GM18867 (cell line): ENCODE measurements around the gene TBXAS1.
"Not testable (repeated sequence)": the region's sequence is repeated elsewhere in the genome, so short reads cannot be mapped to it uniquely, and the experiment has no call there.

Source experiments
- ATAC-seq: cut with Tn5 transposase; IDR thresholded peaks from one replicate; pipeline ENCODE4 v1.9.1; 2021; ENCODE audit warnings: mild to moderate bottlenecking, moderate library complexity; ENCODE audit not compliant: unreplicated experiment

The TBXAS1 gene

DNA sequence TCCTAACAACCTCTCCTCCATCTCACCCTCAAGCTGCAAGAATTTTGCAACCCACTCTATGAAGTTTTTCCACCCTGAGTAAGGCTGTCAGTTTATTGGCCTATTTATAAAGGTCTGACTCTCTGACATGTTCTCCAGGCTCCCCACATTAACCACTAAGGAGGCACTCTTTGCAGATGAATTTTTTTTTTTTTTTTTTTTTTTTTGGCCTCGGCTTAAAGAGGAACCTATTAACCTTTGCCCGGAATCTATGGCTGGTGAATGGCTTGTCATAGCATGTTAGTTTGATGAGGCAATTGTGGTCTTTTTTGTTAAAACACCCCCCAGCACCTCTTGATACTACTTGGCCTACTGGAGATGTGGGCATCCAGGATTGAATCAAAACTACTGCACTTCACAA, 57.1 kb downstream of the TBXAS1 start:
- ATAC-seq = no peak

GRCh38 chr7:139886899-139887298, 57.8 kb downstream of the TBXAS1 start:
- ATAC-seq = no peak

DNA sequence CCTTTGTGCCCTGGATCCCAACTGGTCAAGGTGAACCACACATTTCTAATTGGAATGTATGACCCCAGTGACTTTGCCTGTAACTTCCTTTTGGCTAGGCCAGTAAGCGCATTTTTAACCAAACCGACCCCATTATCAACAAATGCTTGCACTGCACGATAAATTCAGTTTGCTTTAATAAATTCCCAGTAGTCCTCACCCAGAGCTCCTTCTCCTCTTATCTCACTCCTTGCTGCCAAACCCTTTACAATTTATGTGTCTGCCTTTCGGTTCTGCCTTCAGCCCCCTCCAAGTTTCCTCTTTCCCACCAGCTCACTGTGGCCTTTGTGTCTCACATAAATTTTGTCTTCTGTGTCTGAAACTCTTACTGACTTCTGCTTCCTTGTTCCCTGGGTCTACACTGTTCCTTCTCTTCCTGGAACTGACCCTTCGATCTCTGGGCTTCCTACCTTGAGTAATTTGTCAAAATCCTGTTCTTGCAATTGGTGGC, 59.0 kb downstream of the TBXAS1 start:
- ATAC-seq = no peak

DNA sequence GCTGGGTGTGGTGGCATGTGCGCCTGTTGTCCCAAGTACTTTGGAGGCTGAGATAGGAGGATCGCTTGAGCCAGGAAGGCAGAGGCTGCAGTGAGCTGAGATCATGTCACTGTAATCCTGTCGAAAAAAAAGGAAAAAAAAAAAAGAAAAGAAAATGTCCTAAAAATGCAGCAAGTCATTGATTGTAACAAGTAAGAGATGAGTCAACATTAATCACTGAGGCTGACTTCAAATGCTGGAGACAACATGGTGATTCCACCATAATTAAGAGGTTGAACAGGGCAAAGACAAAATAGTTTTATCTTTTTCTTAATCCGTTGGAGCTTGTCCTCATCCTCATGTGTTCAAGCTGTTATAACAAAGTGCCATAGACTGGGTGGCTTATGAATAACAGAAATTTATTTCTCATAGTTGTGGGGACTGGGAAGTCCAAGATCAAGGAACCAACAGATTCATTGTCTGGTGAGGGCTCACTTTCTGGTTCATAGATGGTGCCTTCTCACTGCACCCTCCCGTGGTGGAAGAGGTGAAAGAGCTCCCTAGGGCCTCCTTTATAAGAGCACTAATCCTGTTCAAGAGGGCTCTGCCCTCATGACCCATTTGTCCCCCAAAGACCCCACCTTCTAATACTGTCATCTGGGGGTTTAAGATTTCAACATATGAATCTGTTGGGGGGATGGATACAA, 60.3 kb downstream of the TBXAS1 start:
- ATAC-seq = no peak

DNA sequence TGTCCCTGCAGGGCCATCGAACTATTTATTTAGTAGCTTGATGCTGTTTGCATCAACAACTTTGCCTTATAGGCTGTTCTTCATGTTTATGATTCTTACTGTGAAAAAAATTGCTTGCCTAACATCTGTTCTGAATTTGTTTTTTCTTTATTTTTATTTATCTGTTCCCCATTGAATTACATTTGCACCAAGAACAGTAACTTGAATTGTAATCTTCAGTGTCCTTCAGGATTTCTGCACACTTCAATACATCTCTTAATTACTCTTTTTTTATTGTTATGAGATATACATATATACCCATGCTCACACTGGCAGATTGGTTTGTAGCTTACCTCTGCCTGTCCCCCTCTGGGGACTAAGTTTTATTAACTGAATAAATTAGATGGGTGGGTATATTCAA, 64.4 kb downstream of the TBXAS1 start:
- ATAC-seq = no peak

- ATAC-seq = no peak
These were observed 64.9 kb downstream of the TBXAS1 start for GRCh38 chr7:139893999-139894398.

DNA sequence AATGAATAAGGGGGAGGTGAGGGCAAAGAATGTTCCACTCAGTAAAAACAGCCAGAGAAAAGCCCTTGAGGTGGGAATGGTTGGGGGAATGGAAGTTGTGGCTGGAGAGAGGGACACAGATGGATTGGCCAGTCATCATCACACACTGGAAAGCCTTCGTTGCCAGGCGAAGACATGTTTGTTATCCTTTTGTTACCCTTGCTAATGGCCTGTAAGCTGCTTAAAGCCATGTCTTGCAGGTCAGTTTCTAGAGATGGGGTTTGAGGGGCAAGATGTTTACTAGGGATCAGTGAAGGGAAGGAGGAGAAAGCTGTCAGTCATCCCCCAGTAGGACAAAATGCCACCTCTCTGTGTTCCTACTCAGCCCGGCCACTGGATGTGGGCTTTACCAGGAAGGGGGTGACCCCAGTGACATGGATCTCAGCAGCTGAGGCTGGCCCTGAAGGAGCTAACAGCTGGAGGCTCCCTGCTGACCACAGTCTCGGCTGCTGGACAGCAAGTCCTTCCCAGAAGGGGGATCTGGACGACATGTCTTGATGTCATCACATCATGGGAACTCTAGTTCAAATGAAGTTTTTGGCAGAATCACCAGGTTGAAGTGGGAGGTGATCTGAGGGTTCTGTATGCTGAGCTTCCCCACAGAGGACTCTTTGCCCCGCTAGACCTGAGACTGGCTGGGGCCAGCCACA, 66.2 kb downstream of the TBXAS1 start:
- ATAC-seq = no peak

GRCh38 chr7:139896288-139896687, 67.2 kb downstream of the TBXAS1 start:
- ATAC-seq = no peak

DNA sequence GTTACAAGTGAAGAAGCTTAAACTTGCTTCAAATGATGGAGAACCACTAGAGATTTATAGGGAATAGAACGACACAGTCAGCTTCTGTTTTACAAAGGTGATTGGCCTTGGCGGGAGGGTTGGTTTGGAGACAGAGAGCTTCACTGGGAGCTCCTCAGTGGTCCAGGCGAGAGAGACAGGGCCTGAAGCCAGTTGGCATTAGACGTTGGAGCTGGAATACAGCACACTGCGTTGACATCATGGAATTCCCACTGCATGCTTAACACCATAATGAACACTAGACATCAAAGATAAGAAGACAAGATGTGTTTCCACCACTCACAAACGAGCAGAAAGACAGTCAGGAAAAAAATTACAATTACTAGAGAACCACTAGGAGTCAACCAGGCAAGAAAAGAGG, 67.8 kb downstream of the TBXAS1 start:
- ATAC-seq = no peak

- no peak for ATAC-seq
These were observed 68.5 kb downstream of the TBXAS1 start for GRCh38 chr7:139897422-139898090.

DNA sequence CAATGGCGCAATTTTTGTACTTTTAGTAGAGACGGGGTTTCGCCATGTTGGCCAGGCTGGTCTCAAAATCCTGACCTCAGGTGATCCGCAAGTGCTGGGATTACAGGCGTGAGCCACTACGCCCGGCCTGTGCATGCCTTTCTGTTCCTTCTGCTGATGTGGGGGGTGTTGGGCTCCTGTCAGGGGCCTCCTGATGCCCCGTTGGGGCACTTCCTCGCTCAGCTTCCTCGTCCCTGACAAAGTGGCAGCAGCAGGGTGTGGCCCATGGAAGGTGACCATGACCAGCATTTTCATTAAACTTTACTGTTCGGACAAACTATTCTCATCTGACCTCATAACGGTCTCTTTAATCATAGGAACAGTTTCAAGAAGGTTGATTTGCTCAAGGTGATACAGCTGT, 69.4 kb downstream of the TBXAS1 start:
- no peak for ATAC-seq

DNA sequence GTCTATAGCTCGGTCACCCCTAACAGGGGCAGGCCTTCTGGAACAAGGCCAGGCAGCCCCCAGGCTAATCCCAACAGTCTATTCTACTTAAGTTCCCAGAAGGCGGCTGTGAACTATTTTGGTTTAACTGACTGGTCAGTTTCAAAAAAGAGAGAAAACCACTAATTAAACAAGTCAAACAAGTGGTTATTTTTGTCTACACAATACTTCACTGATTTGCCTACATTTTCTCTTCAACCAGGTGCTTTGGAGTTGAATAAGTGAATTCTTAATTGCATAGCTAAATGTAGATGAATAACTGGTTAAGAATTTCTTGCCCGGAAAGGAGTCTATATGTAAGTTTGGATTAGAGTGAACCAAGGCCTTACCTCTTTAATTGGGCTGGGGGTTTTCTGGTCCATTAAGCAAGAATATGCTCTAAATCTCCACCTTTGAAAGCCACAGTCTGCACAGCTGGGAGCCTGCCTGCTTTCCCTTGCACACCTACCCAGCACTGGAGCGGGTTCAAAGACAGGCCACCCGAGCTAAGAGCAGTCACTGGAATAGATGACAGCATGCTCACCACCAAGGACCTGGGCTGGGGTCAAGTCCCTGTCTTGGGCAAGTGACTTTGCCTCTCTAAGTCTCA, 70.4 kb downstream of the TBXAS1 start:
- ATAC-seq = peak; percentile 51

DNA sequence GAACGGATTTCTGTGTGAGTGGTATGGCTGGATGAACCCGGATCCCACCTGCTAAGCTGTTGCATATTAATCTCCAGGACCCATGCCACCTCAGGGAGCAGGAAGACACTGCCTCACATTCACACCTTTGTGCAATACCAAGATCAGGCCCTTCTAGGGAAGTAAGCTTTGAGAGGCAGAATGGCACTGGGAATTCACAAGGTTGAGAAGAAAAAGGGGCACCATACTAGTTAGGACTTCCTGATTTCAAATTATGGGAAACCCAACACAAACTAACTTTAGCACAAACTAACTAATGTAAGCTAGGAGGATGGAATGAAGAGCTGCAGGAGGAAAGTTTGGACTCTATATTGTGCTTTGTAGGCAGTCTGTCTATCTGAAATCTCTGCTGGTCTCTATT, 71.3 kb downstream of the TBXAS1 start:
- ATAC-seq = no peak

DNA sequence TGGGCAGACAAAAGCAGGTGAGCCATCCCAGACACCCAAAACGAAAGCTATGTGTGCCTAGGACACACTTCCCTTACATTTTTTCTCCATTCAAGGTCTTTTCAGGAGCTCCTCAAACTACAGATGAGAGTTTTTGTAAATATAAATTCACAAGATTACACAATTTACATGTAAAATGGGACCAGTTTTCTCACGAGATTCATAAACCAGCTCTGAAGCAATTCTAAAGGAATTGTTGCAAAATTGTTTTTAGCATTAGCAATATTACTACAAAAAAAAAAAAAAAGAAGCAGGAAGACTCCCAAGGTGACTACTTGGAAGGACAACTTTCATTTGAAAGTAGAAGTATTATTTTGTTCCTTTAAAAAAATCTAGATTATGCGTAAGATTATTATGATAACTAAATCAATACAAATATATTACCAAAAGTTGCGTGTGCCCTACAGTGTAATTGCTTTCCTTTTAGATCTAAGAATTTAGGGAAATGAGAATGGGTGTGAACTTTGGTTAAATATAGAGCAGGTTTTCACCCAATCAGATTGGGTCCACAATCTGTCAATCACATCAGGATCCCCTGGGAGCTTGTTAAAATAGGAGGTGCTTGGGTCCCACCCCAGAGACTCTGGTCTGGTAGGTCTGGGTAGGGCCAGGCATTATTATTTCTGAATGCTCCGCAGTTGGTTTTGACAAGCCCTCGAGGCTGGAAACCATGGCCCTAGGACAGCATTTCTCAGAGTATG, 72.2 kb downstream of the TBXAS1 start:
- no peak for ATAC-seq

DNA sequence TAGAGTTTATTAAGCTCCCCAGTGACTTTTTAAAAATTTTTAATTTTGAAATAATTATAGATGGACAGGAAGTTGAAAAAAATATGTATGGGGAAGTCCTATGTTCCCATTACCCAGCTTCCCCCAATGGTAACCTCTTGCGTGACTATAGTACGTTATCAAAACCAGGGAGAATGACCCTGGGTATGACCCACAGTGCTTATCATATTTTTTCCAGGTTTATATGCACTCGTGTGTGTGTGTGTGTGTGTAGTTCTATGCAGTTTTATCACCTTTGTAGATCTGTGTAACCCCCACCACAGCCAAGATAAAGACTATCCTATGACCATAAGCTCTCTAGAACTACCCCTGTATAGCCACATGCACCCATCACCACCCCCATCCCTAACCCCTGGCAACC, 72.8 kb downstream of the TBXAS1 start:
- no peak for ATAC-seq

DNA sequence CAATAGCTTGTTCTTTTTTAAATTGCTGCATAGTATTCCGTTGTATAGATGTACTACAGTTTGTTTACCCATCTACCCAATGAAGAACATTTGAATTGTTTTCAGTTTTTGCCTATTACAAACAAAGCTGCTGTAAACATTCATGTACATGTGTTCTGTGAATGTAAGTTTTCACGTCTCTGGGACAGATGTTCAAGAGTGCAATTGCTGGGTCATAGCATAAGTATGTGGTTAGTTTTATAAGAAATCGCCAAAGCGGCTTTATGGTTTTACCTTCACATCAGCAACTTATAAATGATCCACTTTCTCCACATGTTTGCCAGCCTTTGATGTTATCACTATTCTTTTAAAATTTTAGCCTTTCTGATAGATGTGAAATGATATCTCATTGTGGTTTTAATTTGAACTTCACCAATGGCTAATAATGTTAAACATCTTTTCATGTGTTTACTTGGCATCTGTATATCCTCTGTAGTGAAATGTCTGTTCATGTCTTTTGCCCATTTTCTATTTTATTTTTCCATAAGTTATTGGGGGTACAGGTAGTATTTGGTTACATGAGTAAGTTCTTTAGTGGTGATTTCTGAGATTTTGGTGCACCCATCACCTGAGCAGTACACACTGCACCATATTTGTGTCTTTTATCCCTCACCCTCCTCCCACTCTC, 73.5 kb downstream of the TBXAS1 start:
- ATAC-seq = no peak

DNA sequence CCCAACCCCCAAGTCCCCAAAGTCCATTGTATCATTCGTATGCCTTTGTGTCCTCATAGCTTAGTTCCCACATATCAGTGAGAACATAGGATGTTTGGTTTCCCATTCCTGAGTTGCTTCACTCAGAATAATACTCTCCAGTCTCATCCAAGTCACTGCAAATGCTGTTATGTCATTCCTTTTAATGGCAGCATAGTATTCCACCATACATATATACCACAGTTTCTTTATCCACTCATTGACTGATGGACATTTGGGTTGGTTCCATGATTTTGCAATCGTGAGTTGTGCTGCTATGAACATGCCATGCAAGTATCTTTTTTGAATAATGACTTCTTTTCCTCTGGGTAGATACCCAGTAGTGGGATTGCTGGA, 74.0 kb downstream of the TBXAS1 start:
- ATAC-seq = not testable (repeated sequence)

- no peak for ATAC-seq
These were observed 77.8 kb downstream of the TBXAS1 start for GRCh38 chr7:139906879-139907278.

- ATAC-seq = no peak
These were observed 79.7 kb downstream of the TBXAS1 start for GRCh38 chr7:139908792-139909191.

DNA sequence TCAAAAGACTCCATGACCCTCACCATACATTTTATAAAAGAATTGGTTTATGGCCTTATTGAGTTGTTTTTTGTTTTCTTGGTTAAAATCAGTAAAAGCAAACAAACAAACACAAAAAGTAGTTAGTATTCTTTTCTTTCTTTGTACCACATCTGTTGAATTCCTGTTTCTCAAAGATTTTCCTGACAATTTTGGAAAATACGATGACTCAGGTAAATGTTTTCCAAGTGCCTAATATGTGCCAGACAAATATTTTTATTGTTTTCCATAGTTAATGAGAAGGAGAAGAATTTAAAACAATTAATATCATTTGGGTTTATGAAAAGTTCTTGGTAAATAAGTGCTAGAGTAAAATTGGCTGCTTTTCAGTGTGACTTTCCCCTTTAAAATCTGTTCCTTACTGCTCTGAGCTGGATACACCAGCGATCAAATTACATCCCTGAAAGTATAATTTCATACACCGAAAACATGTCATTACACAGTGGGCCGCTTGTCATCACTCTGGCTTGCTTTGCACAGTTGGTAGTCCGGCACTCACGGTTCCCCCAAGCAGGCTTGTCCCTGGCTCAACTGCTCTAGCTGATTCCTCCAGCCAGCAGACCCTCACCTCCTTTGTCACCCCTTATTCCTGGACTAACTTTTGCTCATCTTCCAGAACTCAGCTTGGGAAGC, 80.5 kb downstream of the TBXAS1 start:
- no peak for ATAC-seq
